ENCODE results near the gene NELFE. TPM values are rescaled to one million over a fixed set of nuclear protein-coding genes. Genes with fewer than 3 reads are reported as not detected.

The NELFE gene
- total and polyA plus RNA-seq, 2 donors (not counting 1 experiment from before 2014, with no cell fraction given) = 81.7 to 85.5 TPM

- Histone ChIP-seq H3K4me1 (ENCODE audit: control insufficient read depth, extremely low read depth, insufficient read depth, low read length) (peaks cover 12% of the 10 kb centered on the region), H3K9me3 (ENCODE audit: control insufficient read depth, insufficient read depth, low read depth, low read length) (no peaks in the 10 kb centered on the region), H3K27me3 (ENCODE audit: control insufficient read depth, insufficient read depth, low read length) (peaks cover 4% of the 10 kb centered on the region), H3K27ac (ENCODE audit: insufficient read depth, low read length) (no peak overlapping the region), H3K36me3 (ENCODE audit: control insufficient read depth, insufficient read depth, low read length) (peaks cover 5% of the 10 kb centered on the region), H3K79me2 (ENCODE audit: control insufficient read depth, insufficient read depth, low read length) (no peaks in the 10 kb centered on the region), H3K9ac (ENCODE audit: insufficient read depth, low read length) (no peak overlapping the region), H4K20me1 (ENCODE audit: control insufficient read depth, extremely low read depth, insufficient read depth, low read length) (no peaks in the 10 kb centered on the region), H3K4me2 (ENCODE audit: extremely low read depth, insufficient read depth, low read length) (no peak overlapping the region), H3K4me3 (replicated peaks in 1 of 4; ENCODE audit: control extremely low read depth in 1 of 4, insufficient read depth in 1 of 4, low read depth in 3 of 4, low read length in 4 of 4) (no peak overlapping the region), H2AFZ (ENCODE audit: low read length) (no peak overlapping the region)
- TF ChIP-seq EZH2 (IDR thresholded peaks at IDR 0.05; ENCODE audit: low read length, missing control alignments) (no peak), CTCF (conservative IDR thresholded peaks at IDR 0.05 in 1 of 2, IDR thresholded peaks at IDR 0.05 in 1 of 2; ENCODE audit: low read depth in 1 of 2, low read length in 2 of 2) (no peak)
- DNase-seq (ENCODE audit: low read depth in 2 of 2) = no peak
Observed at GRCh38 chr6:31947070-31947675, 11.6 kb downstream of the NELFE start.

DNA sequence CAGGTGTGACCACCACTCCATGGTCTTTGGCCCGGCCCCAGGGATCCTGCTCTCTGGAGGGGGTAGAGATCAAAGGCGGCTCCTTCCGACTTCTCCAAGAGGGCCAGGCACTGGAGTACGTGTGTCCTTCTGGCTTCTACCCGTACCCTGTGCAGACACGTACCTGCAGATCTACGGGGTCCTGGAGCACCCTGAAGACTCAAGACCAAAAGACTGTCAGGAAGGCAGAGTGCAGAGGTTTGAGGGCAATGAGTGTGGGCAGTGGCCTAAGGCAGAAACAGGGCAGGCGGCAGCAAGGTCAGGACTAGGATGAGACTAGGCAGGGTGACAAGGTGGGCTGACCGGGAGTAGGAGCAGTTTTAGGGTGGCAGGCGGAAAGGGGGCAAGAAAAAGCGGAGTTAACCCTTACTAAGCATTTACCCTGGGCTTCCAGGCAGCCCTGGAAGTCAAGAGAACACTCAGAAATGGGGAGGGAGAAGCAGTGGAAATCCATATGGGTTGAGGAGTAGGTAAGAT lies 12.3 kb downstream of the NELFE start:
- Histone ChIP-seq H3K4me1 (ENCODE audit: control insufficient read depth, extremely low read depth, insufficient read depth, low read length) (peaks cover 12% of the 10 kb centered on the region), H3K27ac (ENCODE audit: insufficient read depth, low read length) (peak overlapping the region; percentile 80), H2AFZ (ENCODE audit: low read length) (no peak overlapping the region), H3K4me3 (replicated peaks in 1 of 4; ENCODE audit: control extremely low read depth in 1 of 4, insufficient read depth in 1 of 4, low read depth in 3 of 4, low read length in 4 of 4) (peak overlapping the region in 1 of 4 experiments; percentile 35), H3K4me2 (ENCODE audit: extremely low read depth, insufficient read depth, low read length) (peak overlapping the region; percentile 100), H3K27me3 (ENCODE audit: control insufficient read depth, insufficient read depth, low read length) (peaks cover 4% of the 10 kb centered on the region), H3K9me3 (ENCODE audit: control insufficient read depth, insufficient read depth, low read depth, low read length) (no peaks in the 10 kb centered on the region), H4K20me1 (ENCODE audit: control insufficient read depth, extremely low read depth, insufficient read depth, low read length) (no peaks in the 10 kb centered on the region), H3K36me3 (ENCODE audit: control insufficient read depth, insufficient read depth, low read length) (peaks cover 2% of the 10 kb centered on the region), H3K9ac (ENCODE audit: insufficient read depth, low read length) (no peak overlapping the region), H3K79me2 (ENCODE audit: control insufficient read depth, insufficient read depth, low read length) (no peaks in the 10 kb centered on the region)
- TF ChIP-seq CTCF (conservative IDR thresholded peaks at IDR 0.05 in 1 of 2, IDR thresholded peaks at IDR 0.05 in 1 of 2; ENCODE audit: low read depth in 1 of 2, low read length in 2 of 2) = no peak
- TF ChIP-seq EZH2 (IDR thresholded peaks at IDR 0.05; ENCODE audit: low read length, missing control alignments) = no peak
- no peak for DNase-seq (ENCODE audit: low read depth in 2 of 2)

DNA sequence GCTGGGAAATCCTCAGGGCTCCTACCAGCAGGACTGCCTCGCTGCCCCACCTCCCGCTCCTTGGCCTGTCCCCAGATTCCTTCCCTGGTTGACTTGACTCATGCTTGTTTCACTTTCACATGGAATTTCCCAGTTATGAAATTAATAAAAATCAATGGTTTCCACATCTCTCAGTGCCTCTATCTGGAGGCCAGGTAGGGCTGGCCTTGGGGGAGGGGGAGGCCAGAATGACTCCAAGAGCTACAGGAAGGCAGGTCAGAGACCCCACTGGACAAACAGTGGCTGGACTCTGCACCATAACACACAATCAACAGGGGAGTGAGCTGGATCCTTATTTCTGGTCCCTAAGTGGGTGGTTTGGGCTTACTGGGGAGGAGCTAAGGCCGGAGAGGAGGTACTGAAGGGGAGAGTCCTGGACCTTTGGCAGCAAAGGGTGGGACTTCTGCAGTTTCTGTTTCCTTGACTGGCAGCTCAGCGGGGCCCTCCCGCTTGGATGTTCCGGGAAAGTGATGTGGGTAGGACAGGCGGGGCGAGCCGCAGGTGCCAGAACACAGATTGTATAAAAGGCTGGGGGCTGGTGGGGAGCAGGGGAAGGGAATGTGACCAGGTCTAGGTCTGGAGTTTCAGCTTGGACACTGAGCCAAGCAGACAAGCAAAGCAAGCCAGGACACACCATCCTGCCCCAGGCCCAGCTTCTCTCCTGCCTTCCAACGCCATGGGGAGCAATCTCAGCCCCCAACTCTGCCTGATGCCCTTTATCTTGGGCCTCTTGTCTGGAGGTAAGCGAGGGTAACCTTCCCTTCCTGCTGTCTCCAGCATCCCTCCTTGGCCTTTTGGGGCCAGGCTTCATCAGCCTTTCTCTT lies 13.0 kb downstream of the NELFE start, which contains the start of gene CFB:
CFB (plus strand) TSS at position 589 of the 863 bp plus-strand sequence; CDS start at position 716, 127 bp downstream.
- Histone ChIP-seq H3K79me2 (ENCODE audit: control insufficient read depth, insufficient read depth, low read length) (no peaks in the 10 kb centered on the region), H2AFZ (ENCODE audit: low read length) (peak within 1 kb of the TSS; percentile 82), H3K27me3 (ENCODE audit: control insufficient read depth, insufficient read depth, low read length) (peaks cover 4% of the 10 kb centered on the region), H3K9ac (ENCODE audit: insufficient read depth, low read length) (peak within 1 kb of the TSS; percentile 3), H3K4me2 (ENCODE audit: extremely low read depth, insufficient read depth, low read length) (peak within 1 kb of the TSS; percentile 100), H3K27ac (ENCODE audit: insufficient read depth, low read length) (peak within 1 kb of the TSS; percentile 80), H3K4me3 (replicated peaks in 1 of 4; ENCODE audit: control extremely low read depth in 1 of 4, insufficient read depth in 1 of 4, low read depth in 3 of 4, low read length in 4 of 4) (peak within 1 kb of the TSS; percentile 7 to 50 (median 32)), H3K36me3 (ENCODE audit: control insufficient read depth, insufficient read depth, low read length) (peaks cover 2% of the 10 kb centered on the region), H3K9me3 (ENCODE audit: control insufficient read depth, insufficient read depth, low read depth, low read length) (no peaks in the 10 kb centered on the region), H3K4me1 (ENCODE audit: control insufficient read depth, extremely low read depth, insufficient read depth, low read length) (peaks cover 12% of the 10 kb centered on the region), H4K20me1 (ENCODE audit: control insufficient read depth, extremely low read depth, insufficient read depth, low read length) (no peaks in the 10 kb centered on the region)
- peak; percentile 80 to 85 for DNase-seq (ENCODE audit: low read depth in 2 of 2)
- no peak for TF ChIP-seq EZH2 (IDR thresholded peaks at IDR 0.05; ENCODE audit: low read length, missing control alignments)
- no peak for TF ChIP-seq CTCF (conservative IDR thresholded peaks at IDR 0.05 in 1 of 2, IDR thresholded peaks at IDR 0.05 in 1 of 2; ENCODE audit: low read depth in 1 of 2, low read length in 2 of 2)

All from fibroblast of lung (primary cell).